Measurements from ENCODE around the gene PRR33. TPM values are rescaled to one million over a fixed set of nuclear protein-coding genes. Genes with fewer than 3 reads are reported as not detected.

PRR33 gene
- total RNA-seq, 1 experiment from 2014 or later = not detected

- ATAC-seq (no peak), DNase-seq (ENCODE audit: low read depth, low spot score) (no peak)
- Histone ChIP-seq H3K4me3 (replicated peaks in 1 of 2; ENCODE audit: low read depth in 1 of 2, low read length in 2 of 2) (no peak overlapping the region), H3K36me3 (ENCODE audit: control insufficient read depth in 1 of 2, insufficient read depth in 2 of 2, low read length in 2 of 2) (no peaks in the 10 kb centered on the region), H3K4me2 (ENCODE audit: low read length) (no peak overlapping the region), H2AFZ (ENCODE audit: low read depth, low read length, poor library complexity, severe bottlenecking) (no peak overlapping the region), H3K9me3 (ENCODE audit: control insufficient read depth in 1 of 2, insufficient read depth in 1 of 2, low read depth in 1 of 2, low read length in 2 of 2) (no peaks in the 10 kb centered on the region), H3K9me2 (ENCODE audit: insufficient read depth) (no peaks in the 10 kb centered on the region), H3K9ac (ENCODE audit: low read length) (no peak overlapping the region), H4K20me1 (ENCODE audit: insufficient read depth) (no peaks in the 10 kb centered on the region), H3K79me2 (ENCODE audit: insufficient read depth, low read length) (no peaks in the 10 kb centered on the region), H3K27ac (ENCODE audit: low read depth, low read length) (no peak overlapping the region), H3K4me1 (ENCODE audit: control insufficient read depth in 1 of 2, insufficient read depth in 2 of 2, low read length in 2 of 2) (peaks cover 14% of the 10 kb centered on the region in 2 experiments), H3K27me3 (ENCODE audit: insufficient read depth, low read length) (no peaks in the 10 kb centered on the region)
- ChIA-PET CTCF (no interaction called here), POLR2A (no interaction called here), RAD21 (ENCODE audit: low non-redundant PET in 1 of 2, low total read pairs in 2 of 2, uncharacterized antibody in 2 of 2, unreplicated experiment in 2 of 2) (no interaction called here)
- BruUV-seq (replicated peaks) = no TSS peak
- no peak for TF ChIP-seq SIN3A (IDR thresholded peaks at IDR 0.05; ENCODE audit: low read depth)
- TF ChIP-seq POLR2AphosphoS5 (IDR thresholded peaks at IDR 0.05; ENCODE audit: low read depth, low read length) = no peak
- TF ChIP-seq JUND (IDR thresholded peaks at IDR 0.05) = no peak
- no peak for TF ChIP-seq MAX (IDR thresholded peaks at IDR 0.05)
- TF ChIP-seq POLR2A (IDR thresholded peaks at IDR 0.05; ENCODE audit: borderline replicate concordance, extremely low read depth, insufficient read depth, insufficient read length) = no peak
- no peak for TF ChIP-seq REST (IDR thresholded peaks at IDR 0.05; ENCODE audit: low read depth)
- no peak for TF ChIP-seq CTCF (IDR thresholded peaks at IDR 0.05 in 2 of 3, conservative IDR thresholded peaks at IDR 0.05 in 1 of 3; ENCODE audit: borderline replicate concordance in 1 of 3, insufficient read depth in 1 of 3, low read depth in 2 of 3, low read length in 2 of 3)
- TF ChIP-seq SRF (IDR thresholded peaks at IDR 0.05; ENCODE audit: low read depth) = no peak
- no peak for TF ChIP-seq SP1 (IDR thresholded peaks at IDR 0.05; ENCODE audit: low read depth)
- TF ChIP-seq ATF3 (IDR thresholded peaks at IDR 0.05) = no peak
- TF ChIP-seq CBX3 (IDR thresholded peaks at IDR 0.05; ENCODE audit: low read depth) = no peak
- TF ChIP-seq FOSL1 (IDR thresholded peaks at IDR 0.05; ENCODE audit: low read depth) = no peak
- TF ChIP-seq ZNF274 (IDR thresholded peaks at IDR 0.05; ENCODE audit: low read depth, low read length) = no peak
- no peak for TF ChIP-seq CEBPB (IDR thresholded peaks at IDR 0.05; ENCODE audit: low read depth)
- no peak for TF ChIP-seq TCF7L2 (IDR thresholded peaks at IDR 0.05; ENCODE audit: borderline replicate concordance, extremely low read depth, insufficient read depth, insufficient read length)
- intact Hi-C loops (cut with micrococcal nuclease) = no loop called here
Measured at GRCh38 chr11:1858576-1858975, 33.1 kb downstream of the PRR33 start.
